Measurements from ENCODE around the gene COL23A1.

GRCh38 chr5:178561746-178562264 lies 28.4 kb downstream of the COL23A1 start:
- TF ChIP-seq CTCF (optimal IDR thresholded peaks at IDR 0.05 in 1 of 3, IDR thresholded peaks at IDR 0.05 in 1 of 3, conservative IDR thresholded peaks at IDR 0.05 in 1 of 3; ENCODE audit: extremely low read depth in 1 of 3, insufficient read depth in 2 of 3, low read length in 3 of 3), result no peak
- TF ChIP-seq EZH2 (IDR thresholded peaks at IDR 0.05; ENCODE audit: low read length), result no peak
